DOHH2 (cell line): Measurements from ENCODE around the gene CSTB.
A peak's percentile ranks its signal among the peaks of the same experiment; 100 is the strongest.
"Not testable (repeated sequence)": the region's sequence is repeated elsewhere in the genome, so short reads cannot be mapped to it uniquely, and the experiment has no call there.

ENCODE experiments used
- H3F3A ChIP-seq: fragments of 200-600 bp; sonication (generic), shearing (Covaris generic); 2 replicates; pipeline ENCODE4 v1.6.0; 2016; ENCODE audit warnings: antibody characterized with exemption, mild to moderate bottlenecking; ENCODE audit not compliant: control insufficient read depth, insufficient read depth
- H3K27ac ChIP-seq: fragments of 200-600 bp; sonication (generic); 2 replicates; pipeline ENCODE4 v1.5.1; 2014; ENCODE audit warnings: low read depth, mild to moderate bottlenecking, low read length, moderate library complexity
- H3K27me3 ChIP-seq: fragments of 200-600 bp; sonication (generic); 2 replicates; pipeline ENCODE4 v1.6.1; 2014; ENCODE audit warnings: mild to moderate bottlenecking, low read length, mixed read lengths; ENCODE audit not compliant: control insufficient read depth
- H3K36me3 ChIP-seq: fragments of 200-600 bp; sonication (generic); 2 replicates; pipeline ENCODE4 v1.6.1; 2014; ENCODE audit warnings: mild to moderate bottlenecking, low read length, moderate library complexity, mixed read lengths; ENCODE audit not compliant: control insufficient read depth
- H3K4me1 ChIP-seq: fragments of 200-600 bp; sonication (generic); 2 replicates; pipeline ENCODE4 v1.6.1; 2014; ENCODE audit warnings: mild to moderate bottlenecking, low read length, mixed read lengths; ENCODE audit not compliant: control insufficient read depth
- H3K4me2 ChIP-seq: fragments of 200-600 bp; sonication (generic); 2 replicates; pipeline ENCODE4 v1.6.0; 2014; ENCODE audit warnings: mild to moderate bottlenecking, low read length, moderate library complexity
- H3K4me3 ChIP-seq: fragments of 200-600 bp; sonication (generic); 2 replicates; pipeline ENCODE4 v1.5.1; 2014; ENCODE audit warnings: mild to moderate bottlenecking, low read length, mixed read lengths
- H3K79me2 ChIP-seq: fragments of 200-600 bp; sonication (generic); 2 replicates; pipeline ENCODE4 v1.6.1; 2014; ENCODE audit warnings: mild to moderate bottlenecking, low read length, mixed read lengths; ENCODE audit not compliant: control insufficient read depth
- H3K9me2 ChIP-seq: fragments of 200-600 bp; sonication (generic); replicated peaks from 2 replicates; pipeline ENCODE4 v1.6.1; 2014; ENCODE audit warnings: mild to moderate bottlenecking, low read length, mixed read lengths; ENCODE audit not compliant: control insufficient read depth
- H3K9me3 ChIP-seq: fragments of 200-600 bp; sonication (generic); 2 replicates; pipeline ENCODE4 v1.6.1; 2014; ENCODE audit warnings: antibody characterized with exemption, low read length, mixed read lengths; ENCODE audit not compliant: control insufficient read depth, insufficient read depth
- H4K20me1 ChIP-seq: fragments of 200-600 bp; sonication (generic); 2 replicates; pipeline ENCODE4 v1.6.0; 2014; ENCODE audit warnings: low read depth, mild to moderate bottlenecking, antibody characterized with exemption, low read length, moderate library complexity; ENCODE audit not compliant: control insufficient read depth, insufficient read depth
- CTCF ChIP-seq: fragments of 200-600 bp; sonication (generic); IDR thresholded peaks from one replicate; pipeline ENCODE4 v1.5.1; 2014; ENCODE audit warnings: antibody characterized with exemption, mild to moderate bottlenecking, low read depth, low read length; ENCODE audit not compliant: poor library complexity, severe bottlenecking
- EZH2phosphoT487 ChIP-seq: fragments of 200-600 bp; sonication (generic); IDR thresholded peaks from 2 replicates; pipeline ENCODE4 v1.6.1; 2017; ENCODE audit warnings: borderline replicate concordance, mild to moderate bottlenecking, antibody characterized with exemption, low read length, moderate library complexity, mixed read lengths

CSTB gene

GRCh38 chr21:43775795-43776430 is at the start of gene CSTB:
TSS of gene CSTB (minus strand) at chr21:43776308. CDS start at chr21:43776269, 39 bp downstream.
- peaks cover 19% of the 10 kb centered on the region for H3K36me3 ChIP-seq
- H4K20me1 ChIP-seq = 0 out of 2 replicates have a peak, but pooled peaks cover 4% of the 10 kb centered on the region
- H3K27ac ChIP-seq = peak within 1 kb of the TSS; percentile 20; the same call in 1 of the 2 replicates
- H3K4me1 ChIP-seq = peaks cover 36% of the 10 kb centered on the region
- H3K27me3 ChIP-seq = no peaks in the 10 kb centered on the region
- TF ChIP-seq EZH2phosphoT487 (no peak), CTCF (peak; percentile 8)
- no peaks in the 10 kb centered on the region for H3K9me3 ChIP-seq
- H3F3A ChIP-seq = 0 out of 2 replicates have a peak, but pooled peaks cover 3% of the 10 kb centered on the region
- H3K79me2 ChIP-seq = peaks cover 15% of the 10 kb centered on the region
- peak within 1 kb of the TSS; percentile 77 for H3K4me2 ChIP-seq
- no peaks in the 10 kb centered on the region for H3K9me2 ChIP-seq
- peak within 1 kb of the TSS; percentile 85 for H3K4me3 ChIP-seq

GRCh38 chr21:43825242-43825935 is 49.3 kb upstream of the CSTB start:
- Histone ChIP-seq H3K27ac (no peak overlapping the region), H3K4me3 (no peak overlapping the region), H3F3A (no peaks in the 10 kb centered on the region), H4K20me1 (no peaks in the 10 kb centered on the region), H3K36me3 (no peaks in the 10 kb centered on the region), H3K9me3 (no peaks in the 10 kb centered on the region), H3K4me1 (no peaks in the 10 kb centered on the region), H3K9me2 (no peaks in the 10 kb centered on the region), H3K27me3 (no peaks in the 10 kb centered on the region), H3K4me2 (no peak overlapping the region), H3K79me2 (no peaks in the 10 kb centered on the region)
- TF ChIP-seq EZH2phosphoT487 (no peak), CTCF (no peak)

DNA sequence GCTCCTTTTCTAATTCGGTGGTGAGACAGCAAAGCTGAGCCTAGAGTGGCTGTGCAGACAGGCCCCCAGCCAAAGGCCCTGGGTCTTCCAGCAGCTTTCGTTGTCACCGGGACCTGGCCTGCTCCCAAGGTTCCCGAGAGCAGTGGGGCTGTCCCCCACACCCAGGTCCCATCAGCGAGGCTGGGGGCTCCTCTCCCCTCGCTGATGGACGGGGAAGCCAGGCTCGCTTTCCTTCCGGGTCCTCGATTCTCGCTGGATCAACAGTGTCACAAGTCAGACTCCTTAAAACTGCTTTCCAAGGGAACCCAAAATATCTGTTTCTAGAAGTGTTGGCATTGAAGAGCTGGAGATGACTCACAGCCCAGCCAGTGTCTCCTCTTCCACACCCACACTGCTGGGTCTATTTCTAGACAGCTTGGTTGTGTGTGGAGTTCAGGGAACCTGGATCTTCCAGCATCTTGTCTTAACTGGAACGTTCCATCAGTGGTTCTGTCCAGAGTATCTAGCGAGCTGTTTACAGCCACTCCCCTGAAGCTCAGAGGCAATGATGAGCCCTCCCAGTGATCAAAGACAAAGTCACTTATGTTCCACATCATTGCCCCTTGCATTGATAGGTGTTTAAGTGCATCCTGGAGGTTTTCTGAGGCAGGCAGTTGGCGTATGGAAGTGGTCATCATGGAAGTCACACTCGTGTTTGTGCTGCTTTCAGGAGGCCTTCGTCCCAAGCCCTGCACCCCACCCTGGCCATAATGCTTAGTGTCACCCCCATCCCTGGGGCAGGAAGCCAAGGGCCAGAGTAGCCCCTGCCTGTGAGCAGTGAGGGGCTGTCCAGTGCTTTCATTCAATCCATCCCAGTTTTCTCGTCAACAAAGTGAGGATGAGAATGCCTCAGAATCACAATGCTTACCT is 48.5 kb upstream of the CSTB start:
- no peak overlapping the region for H3K4me2 ChIP-seq

GRCh38 chr21:43822741-43823140 is 46.6 kb upstream of the CSTB start:
- H3K36me3 ChIP-seq, H4K20me1 ChIP-seq, H3K27me3 ChIP-seq, H3K27ac ChIP-seq, H3K4me3 ChIP-seq, H3K79me2 ChIP-seq, H3K4me2 ChIP-seq, H3K9me2 ChIP-seq, H3K9me3 ChIP-seq: not testable (repeated sequence)
- peaks cover 20% of the 10 kb centered on the region for H3K4me1 ChIP-seq
- peaks cover 12% of the 10 kb centered on the region for H3F3A ChIP-seq

More for the DNA sequence above, 48.5 kb upstream of the CSTB start:
- Histone ChIP-seq H3K36me3 (no peaks in the 10 kb centered on the region), H3K4me1 (peaks cover 1% of the 10 kb centered on the region; the same call in 1 of the 2 replicates), H3K4me3 (no peak overlapping the region), H3K27me3 (no peaks in the 10 kb centered on the region), H3K9me2 (no peaks in the 10 kb centered on the region), H3K79me2 (no peaks in the 10 kb centered on the region), H4K20me1 (no peaks in the 10 kb centered on the region), H3K27ac (no peak overlapping the region), H3K9me3 (no peaks in the 10 kb centered on the region), H3F3A (no peaks in the 10 kb centered on the region)
- no peak for TF ChIP-seq EZH2phosphoT487

DNA sequence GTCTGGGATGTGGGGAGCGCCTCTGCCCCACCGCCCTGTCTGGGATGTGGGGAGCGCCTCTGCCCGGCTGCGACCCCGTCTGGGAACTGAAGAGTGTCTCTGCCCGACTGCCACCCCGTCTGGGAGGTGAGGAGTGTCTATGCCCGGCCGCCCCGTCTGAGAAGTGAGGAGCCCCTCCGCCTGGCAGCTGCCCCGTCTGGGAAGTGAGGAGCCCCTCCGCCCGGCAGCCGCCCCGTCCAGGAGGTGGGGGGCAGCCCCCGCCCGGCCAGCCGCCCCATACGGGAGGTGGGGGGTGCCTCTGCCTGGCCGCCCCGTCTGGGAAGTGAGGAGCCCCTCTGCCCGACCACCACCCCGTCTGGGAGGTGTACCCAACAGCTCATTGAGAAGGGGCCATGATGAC is 46.1 kb upstream of the CSTB start:
- not testable (repeated sequence) for H3K79me2 ChIP-seq, H3K36me3 ChIP-seq, H3K27me3 ChIP-seq, H3K4me2 ChIP-seq, H3K27ac ChIP-seq, H3K9me2 ChIP-seq, H4K20me1 ChIP-seq, H3K4me3 ChIP-seq, H3K9me3 ChIP-seq
- peaks cover 25% of the 10 kb centered on the region for H3K4me1 ChIP-seq
- peaks cover 12% of the 10 kb centered on the region for H3F3A ChIP-seq
